AG09309 (cell line): ENCODE results near the gene XRCC3.

Experiments
- DNase-seq: peaks from one replicate; pipeline ENCODE4 v3.0.0-alpha.2; 2010; ENCODE audit warnings: low read depth
- H3K4me3 ChIP-seq: 2 replicates; pipeline ENCODE4 v1.5.1; 2011; ENCODE audit warnings: mild to moderate bottlenecking, low read depth, low read length, moderate library complexity; ENCODE audit not compliant: control insufficient read depth
- CTCF ChIP-seq: IDR thresholded peaks from 2 replicates; pipeline ENCODE4 v1.5.1; 2011; ENCODE audit warnings: mild to moderate bottlenecking, low read depth, low read length, inconsistent platforms; ENCODE audit not compliant: insufficient read depth, control insufficient read depth; ENCODE audit errors: missing control alignments

XRCC3 gene

GRCh38 chr14:103715052-103716000, at the start of gene XRCC3, which contains the start of gene ZFYVE21:
TSS of gene XRCC3 (minus strand) at chr14:103715451. CDS start at chr14:103711087, 4,364 bp downstream.
TSS of gene ZFYVE21 (plus strand) at chr14:103715810. CDS start at chr14:103715842, 32 bp downstream.
- peak; percentile 95 for DNase-seq
- TF ChIP-seq CTCF: no peak
- H3K4me3 ChIP-seq: peak within 1 kb of the TSS; percentile 71

GRCh38 chr14:103763730-103764488, 48.7 kb upstream of the XRCC3 start:
- no peak for TF ChIP-seq CTCF
- H3K4me3 ChIP-seq: no peak overlapping the region
- DNase-seq: no peak

GRCh38 chr14:103762541-103762940, 47.3 kb upstream of the XRCC3 start:
- no peak for DNase-seq
- H3K4me3 ChIP-seq: no peak overlapping the region
- TF ChIP-seq CTCF: no peak

GRCh38 chr14:103762036-103762435, 46.8 kb upstream of the XRCC3 start:
- no peak overlapping the region for H3K4me3 ChIP-seq
- TF ChIP-seq CTCF: no peak
- DNase-seq: no peak

- no peak for DNase-seq
- TF ChIP-seq CTCF: no peak
These were observed 43.0 kb upstream of the XRCC3 start for GRCh38 chr14:103758059-103758776.

GRCh38 chr14:103755060-103755459, 39.8 kb upstream of the XRCC3 start:
- DNase-seq: no peak
- no peak overlapping the region for H3K4me3 ChIP-seq
- no peak for TF ChIP-seq CTCF

More at GRCh38 chr14:103758059-103758776, 43.0 kb upstream of the XRCC3 start:
- H3K4me3 ChIP-seq: no peak overlapping the region
